ENCODE data around the gene ARL16. TPM values are rescaled to one million over a fixed set of nuclear protein-coding genes. Genes with fewer than 3 reads are reported as not detected.

Gene ARL16
- total and polyA plus RNA-seq, 2 donors (not counting 3 experiments of a cell fraction or from before 2014, with no cell fraction given) = 41.4 to 71.7 TPM

DNA sequence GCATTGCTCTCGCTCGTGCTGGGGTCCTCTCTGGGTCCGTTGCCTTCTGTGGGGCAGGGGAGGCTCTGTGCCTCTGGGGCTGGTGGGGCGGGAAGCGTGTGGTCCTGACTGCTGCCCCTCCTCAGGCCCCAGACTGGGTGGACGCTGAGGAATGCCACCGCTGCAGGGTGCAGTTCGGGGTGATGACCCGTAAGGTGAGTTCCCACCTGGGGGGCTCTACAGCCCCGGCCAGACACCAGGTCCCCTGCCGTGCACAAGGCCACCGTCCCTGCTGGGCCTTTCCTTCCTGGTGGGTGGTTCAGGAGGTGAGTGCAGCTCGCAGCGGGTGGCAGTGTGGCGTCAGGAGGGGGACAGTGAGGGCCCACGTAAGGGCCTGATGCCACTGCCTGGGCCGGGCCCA is 7.0 kb upstream of the ARL16 start:
- Histone ChIP-seq H3K27ac (ENCODE audit: insufficient read depth, low read depth, low read length) (no peak overlapping the region), H3K9ac (replicated peaks; ENCODE audit: extremely low read depth, insufficient read depth, low read length) (no peak overlapping the region), H3K79me2 (ENCODE audit: control insufficient read depth, insufficient read depth, low read length) (peaks cover 54% of the 10 kb centered on the region), H3K9me1 (replicated peaks; ENCODE audit: control insufficient read depth, extremely low read depth, insufficient read depth, low read length) (no peaks in the 10 kb centered on the region), H4K20me1 (replicated peaks; ENCODE audit: control insufficient read depth, extremely low read depth, insufficient read depth, low read length) (no peaks in the 10 kb centered on the region), H3K9me3 (replicated peaks; ENCODE audit: control insufficient read depth, insufficient read depth, low read length) (no peaks in the 10 kb centered on the region), H3K4me1 (ENCODE audit: control insufficient read depth, extremely low read depth, insufficient read depth, low read length) (peaks cover 2% of the 10 kb centered on the region), H3K4me3 (replicated peaks in 1 of 3; ENCODE audit: insufficient read depth in 1 of 3, low read depth in 1 of 3, low read length in 3 of 3) (no peak overlapping the region), H3K4me2 (ENCODE audit: insufficient read depth, low read length) (no peak overlapping the region), H2AFZ (ENCODE audit: low read depth, low read length) (no peak overlapping the region), H3K27me3 (ENCODE audit: control insufficient read depth in 2 of 2, insufficient read depth in 2 of 2, low read length in 2 of 2) (no peaks in the 10 kb centered on the region), H3K36me3 (ENCODE audit: control insufficient read depth in 2 of 2, extremely low read depth in 1 of 2, insufficient read depth in 2 of 2, low read length in 2 of 2) (peaks cover 27 to 93% of the 10 kb centered on the region in 2 experiments)
- DNase-seq (ENCODE audit: low read depth, low spot score) (no peak), FAIRE-seq (no peak)
- intact Hi-C loops (cut with micrococcal nuclease) (no loop called here), dilution Hi-C loops (cut with MboI; ENCODE audit: extremely low pct_ligation_motif_present, low sequenced_read_pairs) (no loop called here)
- POLR2A ChIA-PET = no interaction called here
- no TSS peak for BruUV-seq (replicated peaks)
- TF ChIP-seq FOS (IDR thresholded peaks at IDR 0.05; ENCODE audit: borderline replicate concordance, insufficient read depth, low read length) = no peak
- TF ChIP-seq EZH2 (IDR thresholded peaks at IDR 0.05; ENCODE audit: borderline replicate concordance, low read depth, low read length, severe bottlenecking) = no peak
- no peak for TF ChIP-seq JUN (IDR thresholded peaks at IDR 0.05; ENCODE audit: borderline replicate concordance, insufficient read depth, insufficient read length, low read depth)
- TF ChIP-seq, protein P1, sequence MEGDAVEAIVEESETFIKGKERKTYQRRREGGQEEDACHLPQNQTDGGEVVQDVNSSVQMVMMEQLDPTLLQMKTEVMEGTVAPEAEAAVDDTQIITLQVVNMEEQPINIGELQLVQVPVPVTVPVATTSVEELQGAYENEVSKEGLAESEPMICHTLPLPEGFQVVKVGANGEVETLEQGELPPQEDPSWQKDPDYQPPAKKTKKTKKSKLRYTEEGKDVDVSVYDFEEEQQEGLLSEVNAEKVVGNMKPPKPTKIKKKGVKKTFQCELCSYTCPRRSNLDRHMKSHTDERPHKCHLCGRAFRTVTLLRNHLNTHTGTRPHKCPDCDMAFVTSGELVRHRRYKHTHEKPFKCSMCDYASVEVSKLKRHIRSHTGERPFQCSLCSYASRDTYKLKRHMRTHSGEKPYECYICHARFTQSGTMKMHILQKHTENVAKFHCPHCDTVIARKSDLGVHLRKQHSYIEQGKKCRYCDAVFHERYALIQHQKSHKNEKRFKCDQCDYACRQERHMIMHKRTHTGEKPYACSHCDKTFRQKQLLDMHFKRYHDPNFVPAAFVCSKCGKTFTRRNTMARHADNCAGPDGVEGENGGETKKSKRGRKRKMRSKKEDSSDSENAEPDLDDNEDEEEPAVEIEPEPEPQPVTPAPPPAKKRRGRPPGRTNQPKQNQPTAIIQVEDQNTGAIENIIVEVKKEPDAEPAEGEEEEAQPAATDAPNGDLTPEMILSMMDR (IDR thresholded peaks at IDR 0.05; ENCODE audit: extremely low read depth in 1 of 2, insufficient read depth in 1 of 2, low read depth in 1 of 2, low read length in 2 of 2) = no peak
- TF ChIP-seq, protein P2, sequence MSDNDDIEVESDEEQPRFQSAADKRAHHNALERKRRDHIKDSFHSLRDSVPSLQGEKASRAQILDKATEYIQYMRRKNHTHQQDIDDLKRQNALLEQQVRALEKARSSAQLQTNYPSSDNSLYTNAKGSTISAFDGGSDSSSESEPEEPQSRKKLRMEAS (IDR thresholded peaks at IDR 0.05; ENCODE audit: insufficient read depth, insufficient read length) = no peak
- TF ChIP-seq GATA2 (IDR thresholded peaks at IDR 0.05; ENCODE audit: insufficient read depth, insufficient read length, low read depth, low read length) = no peak
- TF ChIP-seq MYC (IDR thresholded peaks at IDR 0.05; ENCODE audit: low read depth, low read length) = no peak
- no peak for TF ChIP-seq POLR2A (IDR thresholded peaks at IDR 0.05; ENCODE audit: low read depth, low read length)
- TF ChIP-seq POLR2AphosphoS5 (IDR thresholded peaks at IDR 0.05; ENCODE audit: insufficient read depth, low read depth, low read length) = no peak
- CTCF ChIA-PET = no interaction called here

Measured in endothelial cell of umbilical vein (primary cell).